HG03439 (cell line): ENCODE results near the gene PGLYRP1.

Experiments used
- ATAC-seq: cut with Tn5 transposase; IDR thresholded peaks from one replicate; pipeline ENCODE4 v1.9.1; 2021; ENCODE audit warnings: mild to moderate bottlenecking, moderate library complexity; ENCODE audit not compliant: unreplicated experiment

PGLYRP1 gene

GRCh38 chr19:45971260-45971902 is 51.5 kb downstream of the PGLYRP1 start:
- no peak for ATAC-seq

- ATAC-seq = no peak
Measured at GRCh38 chr19:45969676-45970075, 53.2 kb downstream of the PGLYRP1 start.
